ENCODE measurements around the gene HPX.
A peak's percentile ranks its signal among the peaks of the same experiment; 100 is the strongest.
"Not testable (repeated sequence)": the region's sequence is repeated elsewhere in the genome, so short reads cannot be mapped to it uniquely, and the experiment has no call there.

Gene HPX

DNA sequence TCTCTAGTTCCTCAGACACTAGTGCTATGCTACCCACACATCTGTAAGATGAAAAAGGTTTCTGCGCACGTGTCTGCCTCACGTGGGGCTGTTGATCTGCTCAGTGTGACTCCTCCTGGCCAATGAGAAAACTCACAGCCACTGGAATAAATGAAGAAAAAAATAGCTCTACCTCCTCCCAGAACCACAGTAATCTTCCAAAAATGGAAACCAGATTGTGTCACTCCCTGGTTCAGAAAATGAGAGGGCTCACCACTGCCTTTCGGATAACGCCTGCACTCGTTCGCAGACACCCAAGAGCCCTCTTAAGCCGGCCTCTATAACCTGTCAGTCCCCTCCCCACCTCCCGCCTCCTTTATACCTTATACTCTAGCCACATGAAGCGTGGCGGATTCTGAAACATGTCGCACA lies 27.0 kb downstream of the HPX start:
- peak; percentile 46 for DNase-seq

DNA sequence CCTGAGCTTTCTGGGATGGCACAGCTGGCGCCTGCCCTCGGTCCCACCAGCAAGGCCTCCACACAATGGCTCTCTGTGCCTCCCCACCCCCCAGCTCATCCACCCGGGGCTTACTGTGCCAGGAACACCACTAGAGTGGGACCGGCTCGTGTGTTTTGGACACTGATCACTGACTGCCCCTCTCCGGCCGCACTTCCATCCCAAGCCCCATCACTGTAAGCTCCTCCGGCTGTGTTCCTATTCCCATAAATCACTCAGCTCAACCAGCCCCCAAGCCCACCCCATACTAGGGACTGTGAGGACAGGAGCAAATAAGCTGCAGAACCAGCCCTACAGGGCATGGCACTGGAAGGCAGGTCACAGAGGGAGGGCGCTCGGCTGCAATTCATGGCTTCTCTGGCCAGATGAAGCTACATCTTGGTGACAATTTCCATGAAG lies 29.2 kb downstream of the HPX start:
- DNase-seq = no peak

DNA sequence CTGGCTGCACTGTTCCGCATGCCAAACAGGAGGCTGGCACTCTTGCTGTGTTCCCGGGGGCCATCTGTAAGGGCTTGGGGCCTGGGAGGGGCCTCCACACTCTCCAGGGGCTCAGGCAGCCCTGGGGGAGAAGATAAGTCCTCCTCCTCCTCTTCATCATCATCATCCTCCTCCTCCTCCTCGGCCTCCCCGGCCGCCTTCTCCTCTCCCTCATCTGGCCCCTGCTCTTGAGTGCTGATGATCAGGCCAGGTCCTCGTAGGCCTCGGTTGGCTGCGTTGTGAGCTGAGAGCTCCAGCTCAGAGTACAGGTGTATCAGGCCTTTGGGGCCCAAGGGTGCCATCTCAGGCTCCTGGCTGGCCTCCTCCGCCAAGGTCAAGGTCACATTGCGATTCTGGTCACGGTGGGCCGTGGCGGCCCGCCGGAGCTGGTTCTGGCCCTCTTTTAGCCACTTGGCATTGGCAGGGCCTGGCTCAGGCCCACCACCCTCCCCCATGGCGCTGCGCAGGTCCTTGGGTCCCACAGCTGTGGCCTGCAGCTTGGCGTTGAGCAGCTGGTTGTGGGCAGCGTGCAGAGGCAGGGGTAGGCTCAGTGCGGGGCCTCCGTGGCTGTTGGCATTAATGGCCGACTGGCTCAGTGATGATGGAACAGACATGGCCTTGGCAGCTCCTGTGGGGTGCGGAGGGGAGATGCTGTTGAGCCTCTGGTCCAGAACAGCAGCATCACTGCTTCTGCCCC lies 29.9 kb downstream of the HPX start:
- DNase-seq = no peak

- DNase-seq = no peak
Measured at GRCh38 chr11:6406370-6406769, 34.4 kb downstream of the HPX start.

- no peak for DNase-seq
Measured at GRCh38 chr11:6405846-6406245, 34.9 kb downstream of the HPX start.

GRCh38 chr11:6405052-6405667 lies 35.6 kb downstream of the HPX start:
- no peak for DNase-seq

GRCh38 chr11:6404342-6405051 lies 36.3 kb downstream of the HPX start:
- DNase-seq = no peak

DNA sequence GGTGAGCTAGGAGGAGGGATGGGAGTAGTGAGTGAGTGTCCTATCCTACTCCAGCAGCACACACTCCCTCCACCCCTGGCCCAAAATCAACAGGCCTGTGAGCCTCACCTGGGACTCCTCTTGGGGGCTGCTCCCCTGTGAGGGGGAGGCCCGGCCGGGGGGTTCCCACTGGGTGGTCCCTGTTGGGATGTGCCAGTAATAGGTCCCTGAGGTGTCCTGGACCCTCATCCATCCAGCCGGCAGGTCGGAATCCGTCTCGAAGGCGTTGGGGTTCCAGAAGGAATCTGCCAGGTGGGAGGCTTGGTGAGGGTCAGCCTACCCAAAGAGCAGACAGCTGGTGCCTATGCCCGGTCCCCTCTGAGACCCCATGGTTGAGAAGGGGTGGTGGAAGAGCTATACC lies 37.2 kb downstream of the HPX start:
- DNase-seq = no peak

DNA sequence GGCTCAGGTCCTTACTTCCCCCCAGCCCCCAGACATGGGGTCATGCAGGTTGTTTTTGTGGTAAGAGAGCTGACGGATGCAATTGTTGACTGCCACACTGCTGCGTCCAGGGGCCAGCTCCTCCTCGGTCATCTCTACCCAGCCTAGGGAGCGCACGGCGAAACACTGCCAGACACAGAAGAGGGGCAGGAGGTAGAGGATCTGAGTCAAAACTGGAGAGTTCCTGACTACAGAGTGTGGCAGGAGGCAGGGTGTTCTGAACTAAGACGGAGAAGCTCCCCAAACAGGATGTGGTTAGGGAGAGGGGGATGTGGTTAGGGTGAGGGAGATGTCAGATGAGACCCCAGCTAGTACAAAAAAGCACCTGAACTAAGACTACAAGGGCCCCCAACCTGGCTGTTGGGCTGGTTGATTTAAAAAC lies 38.2 kb downstream of the HPX start:
- peak; percentile 36 for DNase-seq

- DNase-seq = no peak
Measured at GRCh38 chr11:6402061-6402470, 38.7 kb downstream of the HPX start.

DNA sequence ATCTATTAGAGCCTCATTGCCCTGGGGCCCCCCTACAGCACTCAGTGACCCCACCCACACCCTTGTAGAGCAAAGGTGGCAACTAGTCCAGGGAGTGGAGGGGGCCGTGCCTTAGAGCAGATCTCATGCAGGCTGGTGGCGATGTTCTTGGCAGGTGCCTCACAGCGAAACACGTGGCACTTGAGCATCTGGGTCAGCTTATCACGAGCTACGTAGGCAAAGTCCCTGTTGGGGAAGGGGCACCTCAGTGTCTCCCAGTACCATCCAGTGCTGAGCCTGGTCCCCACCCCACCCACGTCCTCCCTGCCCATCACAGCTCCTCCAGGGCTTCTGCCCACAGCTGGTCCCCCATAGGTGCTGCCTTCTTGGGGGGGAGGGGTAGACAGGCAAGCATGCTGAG lies 39.3 kb downstream of the HPX start:
- DNase-seq = no peak

DNA sequence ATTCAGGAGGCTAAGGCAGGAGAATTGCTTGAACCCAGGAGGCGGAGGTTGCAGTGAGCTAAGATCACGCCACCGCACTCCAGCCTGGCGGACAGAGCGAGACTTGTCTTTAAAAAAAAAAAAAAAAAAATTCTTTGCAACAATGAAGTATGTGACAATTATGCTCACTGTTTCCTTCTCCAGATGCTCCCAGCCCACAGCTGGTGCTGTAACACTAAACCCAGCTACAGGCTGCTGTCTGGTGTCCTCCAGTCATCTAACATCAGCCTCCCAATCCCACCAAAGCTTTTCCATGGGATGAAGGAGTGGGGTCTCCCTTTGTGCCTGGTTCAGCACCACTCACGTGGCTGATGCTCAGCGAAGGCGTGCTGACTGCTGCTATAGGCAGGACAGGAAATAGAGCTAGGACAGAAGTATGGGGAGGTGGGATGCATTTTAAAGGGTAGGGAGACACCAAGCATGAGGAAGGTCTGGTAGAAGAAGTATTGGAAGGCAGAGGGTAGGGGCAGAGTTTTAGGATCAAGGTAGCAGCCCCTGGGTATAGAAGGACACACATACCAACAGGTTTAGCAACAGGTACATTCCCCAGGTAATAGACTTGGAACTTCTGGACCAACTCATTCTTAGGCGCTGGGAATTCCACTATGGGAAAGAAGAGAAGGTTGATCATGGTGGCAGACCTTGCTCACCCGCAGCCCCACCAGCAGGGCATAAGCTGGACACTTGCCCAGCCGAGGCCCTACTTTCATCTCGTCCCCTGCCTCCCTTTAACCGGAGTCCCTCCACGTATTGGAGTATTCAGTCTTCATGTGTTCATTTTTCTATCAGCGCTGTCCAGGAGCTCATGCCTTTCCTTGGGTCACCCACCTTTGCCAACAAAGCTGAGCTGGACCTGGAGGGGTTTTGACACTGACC lies 40.1 kb downstream of the HPX start:
- no peak for DNase-seq

- DNase-seq = no peak
Measured at GRCh38 chr11:6397636-6398035, 43.2 kb downstream of the HPX start.

DNA sequence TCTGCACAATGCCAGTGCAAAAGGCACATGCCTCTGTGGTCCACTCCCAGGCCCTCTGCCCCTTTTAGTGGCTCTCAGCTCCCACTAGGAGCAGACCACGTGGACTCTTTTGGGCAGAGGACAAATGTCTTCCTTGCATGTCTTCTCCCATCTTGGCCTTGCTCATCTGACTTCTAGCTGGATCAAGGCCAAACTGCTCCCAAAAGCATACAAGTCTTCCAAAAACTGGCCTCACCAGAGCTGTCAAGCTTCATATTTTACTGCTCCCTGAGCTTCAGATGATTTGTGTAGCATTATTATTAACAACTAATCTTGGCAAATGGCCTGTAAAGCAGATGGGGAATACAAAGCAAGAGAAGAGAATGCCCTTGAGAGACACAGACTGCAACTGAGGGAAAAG lies 43.6 kb downstream of the HPX start:
- DNase-seq = no peak

DNA sequence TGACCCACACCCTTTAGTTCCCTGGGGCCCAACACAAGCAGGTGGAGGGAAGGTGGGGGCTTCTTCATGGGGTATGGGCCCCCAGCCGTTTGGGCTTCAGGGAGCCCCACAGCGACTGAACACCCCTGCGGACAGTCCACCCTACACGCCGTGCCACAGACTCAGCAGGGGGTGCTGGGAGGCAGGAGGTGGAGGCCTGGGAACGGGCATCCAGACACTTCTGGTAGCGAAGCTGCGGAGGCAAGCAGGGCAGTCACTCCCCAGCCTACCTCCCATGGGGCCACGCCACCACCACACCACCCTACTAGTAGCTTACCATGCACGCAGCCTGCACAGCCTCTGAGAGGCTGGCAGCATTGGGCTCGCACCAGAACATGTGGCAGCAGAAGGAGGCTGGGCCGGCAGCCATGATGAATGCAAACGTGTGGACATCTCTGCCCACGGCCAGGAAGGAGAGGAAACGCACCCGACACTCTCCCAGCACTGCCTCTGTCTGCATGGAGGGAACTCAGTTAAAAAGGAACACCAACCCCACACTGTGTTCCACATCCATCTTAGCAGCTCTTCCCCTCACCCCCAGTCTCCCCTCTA lies 45.2 kb downstream of the HPX start:
- no peak for DNase-seq

DNA sequence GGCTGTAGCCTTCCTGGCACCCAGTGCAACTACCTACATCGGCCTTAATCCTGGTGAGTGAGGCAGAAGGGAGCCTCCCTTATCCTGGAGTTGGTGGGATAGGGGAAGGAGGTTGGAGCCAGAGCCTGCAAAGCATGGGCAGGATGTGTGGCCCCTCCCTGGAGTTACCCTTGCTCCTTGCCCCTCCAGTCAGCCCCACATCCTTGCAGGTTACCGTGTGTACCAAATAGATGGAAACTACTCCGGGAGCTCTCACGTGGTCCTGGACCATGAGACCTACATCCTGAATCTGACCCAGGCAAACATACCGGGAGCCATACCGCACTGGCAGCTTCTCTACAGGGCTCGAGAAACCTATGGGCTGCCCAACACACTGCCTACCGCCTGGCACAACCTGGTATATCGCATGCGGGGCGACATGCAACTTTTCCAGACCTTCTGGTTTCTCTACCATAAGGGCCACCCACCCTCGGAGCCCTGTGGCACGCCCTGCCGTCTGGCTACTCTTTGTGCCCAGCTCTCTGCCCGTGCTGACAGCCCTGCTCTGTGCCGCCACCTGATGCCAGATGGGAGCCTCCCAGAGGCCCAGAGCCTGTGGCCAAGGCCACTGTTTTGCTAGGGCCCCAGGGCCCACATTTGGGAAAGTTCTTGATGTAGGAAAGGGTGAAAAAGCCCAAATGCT lies 46.7 kb downstream of the HPX start:
- no peak for DNase-seq

DNA sequence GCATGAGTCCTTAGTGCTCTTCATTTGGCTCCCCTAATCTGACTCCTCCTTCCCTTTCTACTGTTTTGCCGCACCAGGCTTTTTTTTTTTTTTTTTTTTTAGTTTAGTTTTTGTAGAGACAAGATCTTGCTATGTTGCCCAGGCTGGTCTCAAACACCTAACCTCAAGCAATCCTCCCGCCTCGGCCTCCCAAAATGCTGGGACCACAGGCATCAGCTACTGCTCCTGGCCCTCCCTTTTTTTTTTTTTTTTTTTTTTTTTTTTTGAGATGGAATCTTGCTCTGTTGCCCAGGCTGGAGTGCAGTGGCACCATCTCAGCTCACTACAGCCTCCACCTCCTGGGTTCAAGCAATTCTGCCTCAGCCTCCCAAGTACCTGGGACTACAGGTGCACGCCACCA lies 48.5 kb downstream of the HPX start:
- DNase-seq = not testable (repeated sequence)

DNA sequence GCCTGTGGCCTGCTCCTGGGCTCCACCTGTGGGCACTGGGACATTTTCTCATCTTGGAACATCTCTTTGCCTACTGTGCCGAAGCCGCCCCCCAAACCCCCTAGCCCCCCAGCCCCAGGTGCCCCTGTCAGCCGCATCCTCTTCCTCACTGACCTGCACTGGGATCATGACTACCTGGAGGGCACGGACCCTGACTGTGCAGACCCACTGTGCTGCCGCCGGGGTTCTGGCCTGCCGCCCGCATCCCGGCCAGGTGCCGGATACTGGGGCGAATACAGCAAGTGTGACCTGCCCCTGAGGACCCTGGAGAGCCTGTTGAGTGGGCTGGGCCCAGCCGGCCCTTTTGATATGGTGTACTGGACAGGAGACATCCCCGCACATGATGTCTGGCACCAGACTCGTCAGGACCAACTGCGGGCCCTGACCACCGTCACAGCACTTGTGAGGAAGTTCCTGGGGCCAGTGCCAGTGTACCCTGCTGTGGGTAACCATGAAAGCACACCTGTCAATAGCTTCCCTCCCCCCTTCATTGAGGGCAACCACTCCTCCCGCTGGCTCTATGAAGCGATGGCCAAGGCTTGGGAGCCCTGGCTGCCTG lies 49.2 kb downstream of the HPX start:
- DNase-seq = no peak

GRCh38 chr11:6390718-6391469 lies 49.9 kb downstream of the HPX start:
- DNase-seq = no peak

- peak; percentile 91 for DNase-seq
Measured at GRCh38 chr11:6389905-6390717, 50.7 kb downstream of the HPX start, which contains the start of gene SMPD1. SMPD1 (plus strand) TSS chr11:6390474; CDS start chr11:6390599, 125 bp downstream.

Data from stimulated activated naive CD4-positive, alpha-beta T cell treated with Interleukin-2 at 50 U/mL for 16 hours (primary cell).